SU-DHL-6 (cell line): ENCODE measurements around the gene SPTLC2.

ENCODE experiments used
- H2AFZ ChIP-seq: fragments of 200-600 bp; sonication (generic); 2 replicates; pipeline ENCODE4 v1.6.1; 2014; ENCODE audit warnings: low read depth, mild to moderate bottlenecking, moderate library complexity, mixed read lengths, antibody characterized with exemption, low read length; ENCODE audit not compliant: severe bottlenecking
- H3F3A ChIP-seq: fragments of 200-600 bp; shearing (Covaris generic); 2 replicates; pipeline ENCODE4 v1.6.0; 2016; ENCODE audit warnings: antibody characterized with exemption, mild to moderate bottlenecking; ENCODE audit not compliant: insufficient read depth
- H3K27ac ChIP-seq: fragments of 200-600 bp; sonication (generic); 2 replicates; pipeline ENCODE4 v1.5.1; 2016; ENCODE audit warnings: low read depth, mild to moderate bottlenecking, low read length, moderate library complexity, mixed read lengths
- H3K27me3 ChIP-seq: fragments of 200-600 bp; sonication (generic), shearing (Covaris generic); 2 replicates; pipeline ENCODE4 v1.6.0; 2014; ENCODE audit warnings: mild to moderate bottlenecking, low read length
- H3K36me3 ChIP-seq: fragments of 200-600 bp; sonication (generic); 2 replicates; pipeline ENCODE4 v1.6.1; 2014; ENCODE audit warnings: mild to moderate bottlenecking, low read length, mixed read lengths
- H3K4me2 ChIP-seq: fragments of 300-600, 200-600 bp; shearing (Covaris generic), sonication (generic); 2 replicates; pipeline ENCODE4 v1.6.0; 2014; ENCODE audit warnings: low read length, low read depth, mild to moderate bottlenecking; ENCODE audit not compliant: poor library complexity, severe bottlenecking
- H3K4me3 ChIP-seq: fragments of 200-600 bp; sonication (generic); 2 replicates; pipeline ENCODE4 v1.5.1; 2014; ENCODE audit warnings: antibody characterized with exemption, low read length, mild to moderate bottlenecking, mixed read lengths; ENCODE audit not compliant: insufficient read depth, poor library complexity, severe bottlenecking
- H3K79me2 ChIP-seq: fragments of 200-600 bp; sonication (generic); 2 replicates; pipeline ENCODE4 v1.6.1; 2014; ENCODE audit warnings: mild to moderate bottlenecking, low read length, moderate library complexity; ENCODE audit not compliant: insufficient read depth
- H3K9ac ChIP-seq: fragments of 200-600 bp; sonication (generic); 2 replicates; pipeline ENCODE4 v1.7.0; 2014; ENCODE audit warnings: mild to moderate bottlenecking, low read length
- H3K9me2 ChIP-seq: fragments of 200-600 bp; sonication (generic); replicated peaks from 2 replicates; pipeline ENCODE4 v1.6.1; 2014; ENCODE audit warnings: low read length; ENCODE audit not compliant: insufficient read depth
- H3K9me3 ChIP-seq: fragments of 200-600 bp; sonication (generic); 2 replicates; pipeline ENCODE4 v1.6.1; 2014; ENCODE audit warnings: low read length, mixed read lengths; ENCODE audit not compliant: insufficient read depth
- H4K20me1 ChIP-seq: fragments of 200-600 bp; sonication (generic); 2 replicates; pipeline ENCODE4 v1.6.1; 2014; ENCODE audit warnings: low read depth, mild to moderate bottlenecking, antibody characterized with exemption, low read length, moderate library complexity, mixed read lengths
- EZH2phosphoT487 ChIP-seq: fragments of 200-600 bp; sonication (generic), shearing (Covaris generic); conservative IDR thresholded peaks from 2 replicates; pipeline ENCODE4 v1.6.1; 2018; ENCODE audit warnings: mild to moderate bottlenecking, antibody characterized with exemption, low read length, moderate library complexity, mixed read lengths
- TF ChIP-seq, protein P1 (sequence below): fragments of 200-600 bp; sonication (generic); IDR thresholded peaks from one replicate; pipeline ENCODE4 v1.5.1; 2017; ENCODE audit warnings: antibody characterized with exemption, mild to moderate bottlenecking, low read length, moderate library complexity; ENCODE audit not compliant: insufficient read depth, poor library complexity, severe bottlenecking

Gene SPTLC2

DNA sequence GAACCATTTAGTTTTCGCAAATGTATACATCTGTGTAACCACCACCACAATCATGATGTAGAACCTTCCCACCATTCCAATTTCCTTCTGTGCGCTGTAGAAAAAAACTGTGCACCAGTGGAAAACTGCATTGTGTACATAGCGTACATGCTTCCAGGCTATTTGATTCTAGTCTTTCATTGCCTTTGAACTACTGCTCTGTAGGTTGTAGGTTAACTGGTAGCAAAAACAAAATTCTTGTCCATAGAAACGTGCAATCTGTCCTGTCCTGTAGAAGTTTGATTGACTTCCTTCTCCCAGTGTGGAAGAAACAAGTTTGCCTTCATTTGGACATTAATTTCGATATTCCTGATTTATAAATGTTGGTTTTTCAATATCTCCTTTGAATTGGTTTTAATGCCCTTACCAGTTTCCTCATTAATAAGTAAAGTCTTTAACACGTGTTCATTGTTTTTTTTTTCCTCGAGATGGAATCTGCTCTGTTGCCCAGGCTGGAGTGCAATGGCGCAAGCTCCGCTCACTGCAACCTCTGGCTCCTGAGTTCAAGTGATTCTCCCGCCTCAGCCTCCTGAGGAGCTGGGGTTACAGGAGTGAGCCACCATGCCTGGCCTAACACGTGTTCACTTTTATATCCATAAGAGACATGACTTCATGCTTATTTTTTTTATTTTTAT is 114.2 kb downstream of the SPTLC2 start:
- Histone ChIP-seq H3K36me3 (no peaks in the 10 kb centered on the region), H3K27me3 (no peaks in the 10 kb centered on the region), H3K9ac (no peak overlapping the region), H3K79me2 (no peaks in the 10 kb centered on the region), H2AFZ (no peak overlapping the region), H3F3A (peaks cover 8% of the 10 kb centered on the region; the same call in 1 of the 2 replicates), H3K4me2 (no peak overlapping the region), H3K9me3 (no peaks in the 10 kb centered on the region), H3K4me3 (no peak overlapping the region), H4K20me1 (no peaks in the 10 kb centered on the region), H3K27ac (no peak overlapping the region), H3K9me2 (no peaks in the 10 kb centered on the region)
- TF ChIP-seq, protein P1, sequence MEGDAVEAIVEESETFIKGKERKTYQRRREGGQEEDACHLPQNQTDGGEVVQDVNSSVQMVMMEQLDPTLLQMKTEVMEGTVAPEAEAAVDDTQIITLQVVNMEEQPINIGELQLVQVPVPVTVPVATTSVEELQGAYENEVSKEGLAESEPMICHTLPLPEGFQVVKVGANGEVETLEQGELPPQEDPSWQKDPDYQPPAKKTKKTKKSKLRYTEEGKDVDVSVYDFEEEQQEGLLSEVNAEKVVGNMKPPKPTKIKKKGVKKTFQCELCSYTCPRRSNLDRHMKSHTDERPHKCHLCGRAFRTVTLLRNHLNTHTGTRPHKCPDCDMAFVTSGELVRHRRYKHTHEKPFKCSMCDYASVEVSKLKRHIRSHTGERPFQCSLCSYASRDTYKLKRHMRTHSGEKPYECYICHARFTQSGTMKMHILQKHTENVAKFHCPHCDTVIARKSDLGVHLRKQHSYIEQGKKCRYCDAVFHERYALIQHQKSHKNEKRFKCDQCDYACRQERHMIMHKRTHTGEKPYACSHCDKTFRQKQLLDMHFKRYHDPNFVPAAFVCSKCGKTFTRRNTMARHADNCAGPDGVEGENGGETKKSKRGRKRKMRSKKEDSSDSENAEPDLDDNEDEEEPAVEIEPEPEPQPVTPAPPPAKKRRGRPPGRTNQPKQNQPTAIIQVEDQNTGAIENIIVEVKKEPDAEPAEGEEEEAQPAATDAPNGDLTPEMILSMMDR = no peak
- TF ChIP-seq EZH2phosphoT487 = no peak

GRCh38 chr14:77498984-77499527 is 117.4 kb downstream of the SPTLC2 start:
- H3K4me3 ChIP-seq = peak overlapping the region; percentile 54
- H3K9me2 ChIP-seq = no peaks in the 10 kb centered on the region
- H3K36me3 ChIP-seq = no peaks in the 10 kb centered on the region
- H3K27me3 ChIP-seq = no peaks in the 10 kb centered on the region
- H3K79me2 ChIP-seq = no peaks in the 10 kb centered on the region
- no peaks in the 10 kb centered on the region for H4K20me1 ChIP-seq
- H2AFZ ChIP-seq = peak overlapping the region; percentile 64
- H3K27ac ChIP-seq = no peak overlapping the region
- H3K9me3 ChIP-seq = no peaks in the 10 kb centered on the region
- H3K4me2 ChIP-seq = peak overlapping the region; percentile 64
- TF ChIP-seq, protein P1 = no peak
- no peak for TF ChIP-seq EZH2phosphoT487
- peaks cover 8% of the 10 kb centered on the region; the same call in 1 of the 2 replicates for H3F3A ChIP-seq
- peak overlapping the region; percentile 47 for H3K9ac ChIP-seq

DNA sequence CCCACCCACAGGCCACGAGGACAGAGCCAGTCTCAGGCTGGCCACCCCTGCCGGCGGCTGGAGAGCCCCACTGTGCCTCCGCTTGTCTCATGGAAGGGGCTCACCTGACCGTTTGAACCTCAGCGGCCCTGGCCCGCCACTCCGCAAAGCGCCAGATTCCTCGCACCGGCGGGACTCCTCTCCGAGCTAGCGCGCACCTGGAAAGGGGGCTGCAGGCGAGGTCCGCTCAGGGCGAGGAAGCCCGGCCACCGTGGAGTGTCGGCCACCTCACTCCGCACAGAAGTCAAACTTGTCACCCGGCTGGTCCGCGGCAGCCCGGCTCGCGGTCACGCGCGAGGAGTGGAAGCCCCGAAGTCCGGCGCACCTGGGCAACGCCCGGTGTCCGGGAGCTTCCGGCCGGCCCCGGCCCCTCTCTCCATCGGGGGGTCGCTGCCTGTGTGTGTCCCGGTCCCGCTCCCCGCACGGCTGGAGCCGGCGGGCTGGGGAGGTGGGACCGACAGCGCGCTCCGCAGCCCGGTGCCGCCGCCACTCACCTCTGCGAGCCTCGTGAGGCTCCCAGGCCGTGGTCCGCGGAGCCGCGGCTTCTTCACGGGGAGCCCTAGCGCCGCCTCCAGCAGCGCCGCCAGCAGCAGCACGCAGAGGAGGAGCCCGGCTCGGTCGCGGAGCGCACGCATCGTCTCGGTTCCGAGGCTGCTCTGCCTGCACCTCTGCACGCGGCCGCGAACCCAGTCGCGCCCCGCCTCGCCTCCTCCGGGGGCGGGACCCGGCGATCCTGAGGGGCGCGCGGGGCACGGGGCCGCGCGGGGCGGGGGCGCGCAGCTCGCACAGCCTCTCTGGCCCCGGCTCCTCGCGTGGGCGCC is 118.1 kb downstream of the SPTLC2 start, which contains the start of gene ISM2:
Gene ISM2, minus strand, starts transcription at position 697 of the 860 bp plus-strand sequence. Its CDS starts 23 bp downstream, at position 674.
- Histone ChIP-seq H4K20me1 (no peaks in the 10 kb centered on the region), H3K36me3 (no peaks in the 10 kb centered on the region), H3K9me2 (no peaks in the 10 kb centered on the region), H3K4me3 (peak within 1 kb of the TSS; percentile 54), H3K79me2 (no peaks in the 10 kb centered on the region), H3K27me3 (no peaks in the 10 kb centered on the region), H3K9ac (peak within 1 kb of the TSS; percentile 47), H3F3A (peaks cover 8% of the 10 kb centered on the region; the same call in 1 of the 2 replicates), H3K4me2 (peak within 1 kb of the TSS; percentile 64), H3K27ac (no peak within 1 kb of the TSS), H2AFZ (peak within 1 kb of the TSS; percentile 64), H3K9me3 (no peaks in the 10 kb centered on the region)
- no peak for TF ChIP-seq EZH2phosphoT487
- TF ChIP-seq, protein P1 = no peak
